HG03025 (cell line): ENCODE results near the gene PLEKHA5.
"Not testable (repeated sequence)": the region's sequence is repeated elsewhere in the genome, so short reads cannot be mapped to it uniquely, and the experiment has no call there.

Source experiments
- ATAC-seq: cut with Tn5 transposase; IDR thresholded peaks from one replicate; pipeline ENCODE4 v1.9.1; 2021; ENCODE audit warnings: mild to moderate bottlenecking, moderate library complexity; ENCODE audit not compliant: unreplicated experiment, low FRiP score

Gene PLEKHA5

GRCh38 chr12:19166956-19167355 lies 37.4 kb downstream of the PLEKHA5 start:
- no peak for ATAC-seq

GRCh38 chr12:19167708-19168107 lies 38.2 kb downstream of the PLEKHA5 start:
- ATAC-seq: no peak

DNA sequence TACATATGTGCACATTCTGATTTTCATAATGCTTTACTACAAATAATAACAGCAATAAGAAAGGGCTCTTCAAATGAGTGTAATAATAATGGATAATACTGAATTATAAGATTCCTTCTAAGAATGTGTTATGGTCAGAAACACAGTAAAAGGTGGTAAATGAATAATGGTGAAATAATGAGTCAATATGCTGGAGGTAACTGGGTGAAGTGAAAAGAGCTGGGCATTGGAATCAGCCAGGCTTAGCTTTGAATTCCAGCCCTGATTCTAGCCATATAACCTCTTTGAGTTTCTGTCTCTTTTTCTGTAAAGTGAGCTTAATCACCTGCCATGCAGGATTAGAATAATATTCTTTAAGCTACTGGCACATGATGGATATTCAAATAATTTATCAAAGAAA lies 39.1 kb downstream of the PLEKHA5 start:
- no peak for ATAC-seq

DNA sequence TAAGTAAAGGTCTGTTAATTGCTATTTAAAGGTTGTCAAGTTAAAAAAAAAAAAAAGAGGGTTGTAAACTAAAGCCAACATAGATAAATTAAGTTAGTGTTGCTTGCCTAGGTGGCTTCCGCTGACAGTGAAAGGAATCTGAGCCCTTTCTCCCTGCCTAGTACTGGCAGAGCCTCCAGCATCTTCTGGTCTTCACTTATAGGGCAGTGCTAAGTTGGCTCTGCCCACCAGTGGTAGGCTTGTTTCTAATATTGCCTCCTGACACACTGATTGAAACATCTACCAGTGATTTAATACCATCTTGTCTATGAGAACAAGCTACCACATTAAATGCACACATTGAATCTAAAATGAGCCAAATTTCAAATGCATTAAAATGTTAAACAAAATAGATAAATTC lies 39.7 kb downstream of the PLEKHA5 start:
- ATAC-seq: no peak

DNA sequence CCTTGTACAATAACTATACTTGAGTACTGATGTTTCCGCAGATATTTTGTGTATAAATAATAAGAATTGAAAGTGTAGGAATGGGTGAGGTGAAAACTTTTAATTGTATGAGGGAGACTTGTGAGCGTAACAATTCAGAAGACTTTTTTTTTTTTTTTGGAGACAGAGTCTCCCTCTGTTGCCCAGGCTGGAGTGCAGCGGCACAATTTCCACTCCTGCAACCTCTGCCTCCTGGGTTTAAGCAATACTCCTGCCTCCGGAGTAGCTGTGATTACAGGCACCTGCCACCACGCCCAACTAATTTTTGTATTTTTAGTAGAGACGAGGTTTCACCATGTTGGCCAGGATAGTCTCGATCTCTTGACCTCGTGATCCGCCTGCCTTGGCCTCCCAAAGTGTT lies 40.8 kb downstream of the PLEKHA5 start:
- not testable (repeated sequence) for ATAC-seq

DNA sequence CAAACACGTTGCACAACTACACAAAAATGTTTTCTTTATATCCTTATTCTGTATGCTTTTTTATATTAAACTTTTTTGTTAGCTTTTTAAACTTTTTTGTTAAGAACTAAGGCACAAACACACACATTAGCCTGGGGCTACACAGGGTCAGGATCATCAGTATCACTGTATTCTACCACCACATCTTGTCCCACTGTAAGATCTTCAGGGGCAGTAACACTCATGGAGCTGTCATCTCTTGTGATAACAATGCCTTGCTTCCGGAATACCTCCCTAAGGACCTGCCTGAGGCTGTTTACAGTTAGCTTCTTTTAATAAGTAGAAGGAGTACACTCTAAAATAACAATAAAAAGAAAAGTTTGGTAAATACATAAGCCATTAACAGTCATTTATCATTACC lies 42.2 kb downstream of the PLEKHA5 start:
- no peak for ATAC-seq

DNA sequence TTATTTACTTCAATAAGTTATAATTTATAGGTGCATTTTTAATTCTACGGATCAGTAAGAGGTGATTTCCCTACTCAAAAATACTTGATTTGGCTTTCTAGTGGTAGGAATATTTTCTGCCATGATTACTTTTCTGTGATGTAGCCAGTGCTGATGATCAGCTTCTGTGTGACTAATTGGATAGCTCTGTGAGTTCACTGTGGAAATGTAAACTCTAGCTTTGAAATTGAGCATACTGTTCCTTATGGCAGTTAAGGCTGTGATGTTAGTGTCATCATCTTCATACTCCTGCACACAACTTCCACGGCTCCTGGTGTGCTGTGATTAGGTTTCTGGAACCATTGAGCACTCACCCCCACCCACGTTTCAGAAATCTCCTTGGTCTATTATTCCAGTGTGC lies 48.2 kb downstream of the PLEKHA5 start:
- ATAC-seq: no peak

DNA sequence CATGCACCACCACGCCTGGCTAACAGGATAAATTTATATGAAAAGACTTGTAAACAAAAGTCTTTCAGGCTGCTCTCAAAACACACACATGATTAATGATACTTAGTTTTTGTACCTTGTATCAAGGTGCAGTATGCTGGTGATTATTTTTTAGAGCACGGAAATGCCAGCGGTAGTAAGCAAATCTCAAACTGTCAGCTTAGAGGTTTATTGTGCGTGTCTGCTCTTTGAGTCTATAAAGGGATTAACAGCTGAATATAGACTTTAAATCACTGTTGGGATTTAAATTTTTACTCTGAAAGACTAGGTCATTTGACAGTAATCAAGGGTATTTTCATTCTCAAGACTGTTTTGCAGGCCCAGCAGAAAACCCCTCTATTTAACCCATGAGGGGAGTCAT lies 50.5 kb downstream of the PLEKHA5 start:
- no peak for ATAC-seq

GRCh38 chr12:19181666-19182426 lies 52.3 kb downstream of the PLEKHA5 start:
- no peak for ATAC-seq

- no peak for ATAC-seq
Measured at GRCh38 chr12:19183121-19183838, 53.7 kb downstream of the PLEKHA5 start.

GRCh38 chr12:19185262-19185929 lies 55.9 kb downstream of the PLEKHA5 start:
- ATAC-seq: no peak

GRCh38 chr12:19186722-19187661 lies 57.5 kb downstream of the PLEKHA5 start:
- ATAC-seq: no peak

GRCh38 chr12:19189522-19189921 lies 60.0 kb downstream of the PLEKHA5 start:
- no peak for ATAC-seq

GRCh38 chr12:19190292-19191031 lies 60.9 kb downstream of the PLEKHA5 start:
- ATAC-seq: no peak

- no peak for ATAC-seq
Measured at GRCh38 chr12:19191089-19191488, 61.6 kb downstream of the PLEKHA5 start.

GRCh38 chr12:19191563-19191962 lies 62.0 kb downstream of the PLEKHA5 start:
- no peak for ATAC-seq

DNA sequence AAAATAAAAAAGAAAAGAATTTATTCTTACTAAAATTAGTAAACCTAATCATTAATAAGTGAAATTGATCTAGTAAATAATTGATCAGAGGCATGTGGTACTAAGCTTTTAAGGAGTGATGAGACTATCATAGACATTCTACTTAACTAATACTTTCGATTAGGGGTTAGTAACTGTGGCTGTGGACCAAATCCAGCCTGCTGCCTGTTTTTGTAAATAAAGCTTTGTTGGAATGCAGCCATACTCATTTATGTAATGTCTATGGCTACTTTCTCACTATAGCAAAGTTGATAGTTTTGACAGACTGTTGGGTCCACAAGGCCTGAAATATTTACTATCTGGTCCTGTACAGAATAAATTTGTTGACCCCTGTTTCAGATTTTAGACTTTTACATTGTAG lies 63.2 kb downstream of the PLEKHA5 start:
- ATAC-seq: no peak

- no peak for ATAC-seq
Measured at GRCh38 chr12:19194963-19195362, 65.4 kb downstream of the PLEKHA5 start.

DNA sequence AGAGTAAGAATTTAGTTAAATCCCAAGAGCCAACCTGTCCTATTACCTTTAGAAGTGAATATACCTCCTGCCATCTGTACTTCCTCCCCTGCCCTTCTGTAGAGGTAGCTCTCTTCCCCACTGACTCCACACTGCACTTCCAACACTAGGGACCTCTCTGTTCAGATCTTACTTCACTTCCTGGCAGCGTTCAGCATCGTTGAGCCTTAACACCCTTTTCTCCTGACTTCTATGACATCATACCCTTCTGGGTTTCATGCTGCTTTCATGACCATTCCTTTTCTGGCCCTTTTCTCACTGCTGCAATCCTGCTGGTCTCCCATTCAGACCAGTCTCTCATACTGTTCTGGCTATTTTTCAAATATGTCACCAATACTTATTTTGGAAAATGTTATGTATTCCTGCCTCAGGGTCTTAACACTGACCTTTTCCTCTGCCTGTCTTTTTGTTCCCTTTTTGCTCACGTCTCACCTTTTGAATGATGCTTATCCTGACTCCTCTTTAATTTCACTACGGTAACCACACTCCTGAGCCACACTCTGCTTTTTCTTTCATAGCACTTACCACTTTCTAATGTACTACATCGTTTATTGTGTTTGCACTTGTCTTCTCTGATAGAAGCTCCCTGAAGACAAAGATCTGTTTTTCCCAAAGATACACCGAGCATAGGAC lies 67.6 kb downstream of the PLEKHA5 start:
- no peak for ATAC-seq
